ENCODE results near the gene POU2F1. TPM values are rescaled to one million over a fixed set of nuclear protein-coding genes. Genes with fewer than 3 reads are reported as not detected.
A peak's percentile ranks its signal among the peaks of the same experiment; 100 is the strongest.

Gene POU2F1
- total RNA-seq, 4 donors from 2014 or later: 11.5 to 23.1 (median 17.0) TPM

DNA sequence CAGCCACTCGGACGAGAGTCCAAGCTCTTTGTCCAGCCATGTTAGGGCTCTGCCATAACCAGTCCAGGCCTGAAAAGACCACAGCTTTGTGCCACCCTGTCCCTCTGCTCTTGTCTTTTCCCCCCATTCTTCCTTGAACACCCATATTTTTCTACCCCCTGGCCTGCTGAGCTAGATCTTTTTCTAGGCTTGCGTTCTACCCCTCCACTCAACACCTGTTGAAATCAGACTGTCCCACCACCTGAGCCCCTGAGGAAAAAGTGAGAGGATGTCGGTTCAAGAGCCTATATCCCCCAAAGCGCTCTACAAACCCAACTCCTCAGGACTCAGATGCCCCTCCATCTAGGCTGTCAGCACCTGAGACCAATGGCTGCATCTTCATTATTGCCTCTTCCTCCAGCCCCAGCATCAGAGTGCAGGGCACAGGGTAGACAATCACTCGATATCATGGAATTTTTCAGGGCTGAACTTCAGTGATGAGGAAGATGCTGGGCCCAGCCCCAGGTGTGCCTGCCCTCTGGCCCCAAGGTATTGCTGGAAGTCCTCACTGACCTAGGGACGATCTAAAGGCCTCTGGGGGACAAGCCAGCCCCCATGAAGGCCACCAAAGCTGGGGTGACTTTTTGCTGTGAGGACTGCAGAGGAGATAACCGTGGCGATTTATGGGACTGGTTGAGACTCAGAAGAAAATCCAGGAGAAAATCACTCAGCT lies 222.3 kb downstream of the POU2F1 start:
- Histone ChIP-seq H3K27me3 (no peaks in the 10 kb centered on the region), H3K4me1 (peaks cover 0 to 6% (median 3%) of the 10 kb centered on the region in 4 donors), H3K27ac (no peak overlapping the region), H3K9me3 (no peaks in the 10 kb centered on the region), H3K4me3 (no peak overlapping the region), H3K36me3 (no peaks in the 10 kb centered on the region)
- peak in 1 of 3 donors; percentile 10 for DNase-seq
- TF ChIP-seq POLR2A (IDR thresholded peaks at IDR 0.05): no peak
- TF ChIP-seq, protein P1, sequence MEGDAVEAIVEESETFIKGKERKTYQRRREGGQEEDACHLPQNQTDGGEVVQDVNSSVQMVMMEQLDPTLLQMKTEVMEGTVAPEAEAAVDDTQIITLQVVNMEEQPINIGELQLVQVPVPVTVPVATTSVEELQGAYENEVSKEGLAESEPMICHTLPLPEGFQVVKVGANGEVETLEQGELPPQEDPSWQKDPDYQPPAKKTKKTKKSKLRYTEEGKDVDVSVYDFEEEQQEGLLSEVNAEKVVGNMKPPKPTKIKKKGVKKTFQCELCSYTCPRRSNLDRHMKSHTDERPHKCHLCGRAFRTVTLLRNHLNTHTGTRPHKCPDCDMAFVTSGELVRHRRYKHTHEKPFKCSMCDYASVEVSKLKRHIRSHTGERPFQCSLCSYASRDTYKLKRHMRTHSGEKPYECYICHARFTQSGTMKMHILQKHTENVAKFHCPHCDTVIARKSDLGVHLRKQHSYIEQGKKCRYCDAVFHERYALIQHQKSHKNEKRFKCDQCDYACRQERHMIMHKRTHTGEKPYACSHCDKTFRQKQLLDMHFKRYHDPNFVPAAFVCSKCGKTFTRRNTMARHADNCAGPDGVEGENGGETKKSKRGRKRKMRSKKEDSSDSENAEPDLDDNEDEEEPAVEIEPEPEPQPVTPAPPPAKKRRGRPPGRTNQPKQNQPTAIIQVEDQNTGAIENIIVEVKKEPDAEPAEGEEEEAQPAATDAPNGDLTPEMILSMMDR (IDR thresholded peaks at IDR 0.05): no peak

DNA sequence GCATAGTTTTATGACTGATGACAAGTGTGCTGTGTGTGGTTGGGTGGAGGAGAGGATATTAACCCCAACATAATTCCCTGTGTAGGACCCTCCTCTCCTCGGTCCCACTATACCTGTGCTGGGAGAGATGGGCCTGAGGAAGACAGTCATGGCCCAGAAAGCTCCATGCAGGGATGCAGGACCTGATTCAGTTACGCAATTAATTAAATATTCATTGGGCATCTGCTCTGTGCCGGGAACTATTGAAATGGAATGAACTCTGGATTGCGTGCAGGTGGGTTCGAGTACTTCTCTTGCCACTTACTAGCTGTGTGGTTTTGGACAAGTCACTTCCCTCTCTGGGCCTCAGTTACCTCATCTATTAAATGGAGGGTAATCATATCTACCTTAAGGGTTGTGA lies 223.1 kb downstream of the POU2F1 start:
- no peak for TF ChIP-seq POLR2A (IDR thresholded peaks at IDR 0.05)
- TF ChIP-seq, protein P1 (IDR thresholded peaks at IDR 0.05): no peak
- no peak overlapping the region for H3K4me3 ChIP-seq
- H3K27ac ChIP-seq: no peak overlapping the region
- no peak for DNase-seq
- H3K36me3 ChIP-seq: no peaks in the 10 kb centered on the region
- H3K4me1 ChIP-seq: peaks cover 0 to 6% (median 3%) of the 10 kb centered on the region in 4 donors
- no peaks in the 10 kb centered on the region for H3K9me3 ChIP-seq
- H3K27me3 ChIP-seq: no peaks in the 10 kb centered on the region

DNA sequence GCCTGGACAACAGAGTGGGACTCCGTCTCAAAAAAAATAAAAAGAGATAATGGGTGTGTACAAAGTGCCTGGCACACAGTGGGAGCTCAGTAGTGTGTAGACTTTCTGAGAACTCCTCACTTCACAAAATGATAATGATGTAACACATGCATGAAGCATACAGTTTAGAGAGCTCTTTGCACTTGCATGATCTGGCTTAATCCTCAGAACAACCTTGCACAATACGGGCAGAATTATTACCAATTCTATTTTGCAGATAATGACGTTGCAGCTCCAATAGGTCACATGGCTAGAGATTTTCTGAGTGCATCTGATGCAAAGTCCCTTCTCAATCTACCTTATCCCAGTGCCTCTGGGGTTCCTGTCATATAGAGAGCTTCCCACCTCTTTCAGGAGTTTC lies 226.3 kb downstream of the POU2F1 start:
- Histone ChIP-seq H3K4me1 (no peaks in the 10 kb centered on the region), H3K27ac (peak overlapping the region in 2 of 4 donors; percentile 56 to 62), H3K4me3 (no peak overlapping the region), H3K9me3 (no peaks in the 10 kb centered on the region), H3K27me3 (no peaks in the 10 kb centered on the region), H3K36me3 (no peaks in the 10 kb centered on the region)
- TF ChIP-seq, protein P1 (IDR thresholded peaks at IDR 0.05): no peak
- no peak for TF ChIP-seq POLR2A (IDR thresholded peaks at IDR 0.05)
- no peak for DNase-seq

DNA sequence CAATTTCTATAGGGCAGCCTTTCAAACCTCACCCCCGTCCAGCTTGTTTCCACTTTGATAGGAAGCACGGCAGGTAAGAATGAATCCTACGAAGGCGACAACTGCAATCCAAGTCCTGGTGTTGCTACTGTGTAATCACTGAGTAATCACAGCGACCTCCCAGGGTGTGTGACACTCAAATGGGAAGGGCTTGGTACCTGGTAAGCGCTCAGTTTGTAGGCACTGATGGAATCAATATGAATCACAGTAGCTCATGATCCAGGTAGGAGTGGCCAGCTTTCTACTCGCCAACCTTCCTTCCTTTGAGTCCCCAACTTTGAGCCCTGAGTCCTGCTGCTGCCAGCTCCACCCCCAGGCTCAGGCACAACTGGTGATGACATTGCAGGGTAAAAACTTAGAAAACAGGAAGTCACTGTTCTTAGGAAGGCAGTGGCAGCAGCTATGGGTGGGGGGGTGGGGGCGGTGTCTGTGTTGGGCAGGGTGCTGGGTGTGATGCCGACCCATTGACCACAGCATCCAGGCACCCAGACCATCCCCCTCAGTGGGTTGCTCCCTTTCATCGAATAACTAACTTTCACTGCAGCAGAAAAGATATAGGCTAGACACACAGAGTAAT lies 226.9 kb downstream of the POU2F1 start:
- Histone ChIP-seq H3K4me1 (no peaks in the 10 kb centered on the region), H3K27me3 (no peaks in the 10 kb centered on the region), H3K36me3 (no peaks in the 10 kb centered on the region), H3K27ac (peak overlapping the region; percentile 35 to 62 (median 50)), H3K4me3 (no peak overlapping the region), H3K9me3 (no peaks in the 10 kb centered on the region)
- TF ChIP-seq, protein P1 (IDR thresholded peaks at IDR 0.05): no peak
- TF ChIP-seq POLR2A (IDR thresholded peaks at IDR 0.05): no peak
- peak in 2 of 3 donors; percentile 80 to 85 for DNase-seq

DNA sequence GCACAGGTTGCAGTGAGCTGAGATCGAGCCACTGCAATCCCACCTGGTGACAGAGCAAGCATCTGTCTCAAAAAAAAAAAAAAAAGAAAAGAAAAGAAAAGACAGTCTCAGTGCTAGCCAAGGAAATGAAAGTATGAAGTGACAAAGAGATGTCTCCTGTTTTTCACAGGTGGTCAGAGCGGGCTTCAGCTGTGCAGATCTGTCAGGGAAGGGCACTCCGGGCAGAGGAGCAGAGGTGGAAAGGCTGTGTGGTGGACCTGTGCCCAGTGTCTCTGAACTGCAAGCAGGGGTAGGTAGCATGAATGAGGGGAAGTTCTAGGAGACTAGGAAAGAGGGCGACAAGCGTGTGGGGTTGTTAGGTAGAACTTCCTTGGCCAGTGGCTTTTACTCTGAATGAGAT lies 230.2 kb downstream of the POU2F1 start:
- no peak for TF ChIP-seq POLR2A (IDR thresholded peaks at IDR 0.05)
- TF ChIP-seq, protein P1 (IDR thresholded peaks at IDR 0.05): no peak
- Histone ChIP-seq H3K27ac (no peak overlapping the region), H3K27me3 (no peaks in the 10 kb centered on the region), H3K36me3 (no peaks in the 10 kb centered on the region), H3K9me3 (no peaks in the 10 kb centered on the region), H3K4me1 (peaks cover 0 to 7% (median 0%) of the 10 kb centered on the region in 4 donors), H3K4me3 (no peak overlapping the region)
- DNase-seq: peak in 1 of 3 donors; percentile 42

All from Peyer's patch (tissue), 4 donors.